Measurements from ENCODE around the gene KCNT2. TPM values are rescaled to one million over a fixed set of nuclear protein-coding genes. Genes with fewer than 3 reads are reported as not detected.

Gene KCNT2
- total and polyA plus RNA-seq, 9 of the 15 experiments (the other 6 are each of a cell fraction or from before 2014, with no cell fraction given) = 0.13 to 0.73 (median 0.28) TPM

GRCh38 chr1:196178083-196178635, 430.1 kb downstream of the KCNT2 start (continued):
- TF ChIP-seq POLR3G (IDR thresholded peaks at IDR 0.05; ENCODE audit: extremely low read depth, insufficient read length, insufficient replicate concordance) (no peak), ZNF239 (CRISPR knock-in tag; IDR thresholded peaks at IDR 0.05) (no peak), RAD51 (IDR thresholded peaks at IDR 0.05; ENCODE audit: borderline replicate concordance, low read depth) (no peak), ZBED1 (IDR thresholded peaks at IDR 0.05) (no peak), ETV1 (tag; conservative IDR thresholded peaks at IDR 0.05; ENCODE audit: low read depth) (no peak), KAT7 (CRISPR knock-in tag; IDR thresholded peaks at IDR 0.05; ENCODE audit: borderline replicate concordance) (no peak)

Small RNAs within 50 kb of the gene (microRNA-seq; reads per million reads assigned to microRNA genes)
- not detected for gene MIR4735 (ENCODE audit: borderline microRNAs expressed)

Small RNAs within 50 kb of the gene (small RNA-seq; reads per million reads assigned to genes)
- gene MIR4735 = not detected

Other genes starting within 250 kb of the KCNT2 start
- 31.6 and 31.8 TPM in 2 replicates for gene CFH, start 43.6 kb upstream of the KCNT2 start, total RNA-seq (2014; rRNA removed)
- 69.0 and 72.2 TPM in 2 replicates for gene CFH, start 43.6 kb upstream of the KCNT2 start, total RNA-seq (2014; rRNA removed; fragmentation: Illumina TruSeq; extraction: Trizol)
- 88.6 and 96.1 TPM in 2 replicates for gene CFH, start 43.6 kb upstream of the KCNT2 start, total RNA-seq (2015; rRNA removed; fragmentation: Illumina TruSeq; extraction: Trizol)
- 40.8 and 46.6 TPM in 2 replicates for gene CFH, start 43.6 kb upstream of the KCNT2 start, total RNA-seq (2021)
- 106 and 107 TPM in 2 replicates for gene CFH, start 43.6 kb upstream of the KCNT2 start, polyA plus RNA-seq (2011; rRNA removed)
- 41.6 and 48.3 TPM in 2 replicates for gene CFH, start 43.6 kb upstream of the KCNT2 start, polyA plus RNA-seq (2014; fragmentation: Illumina TruSeq; extraction: Trizol)
- gene CFH, start 43.6 kb upstream of the KCNT2 start, polyA plus RNA-seq (2014; fragmentation: Nextera tagmentation; extraction: Ambion mirVana) = 10 to 100 TPM; 45.6 to 58.8 TPM
- gene CFH, start 43.6 kb upstream of the KCNT2 start, polyA plus RNA-seq (2014; rRNA removed) = 47.0 and 50.7 TPM in 2 replicates
- gene CFHR3, start 166.4 kb upstream of the KCNT2 start, total RNA-seq (2014; rRNA removed) = 0.14 and 0.37 TPM in 2 replicates
- gene CFHR3, start 166.4 kb upstream of the KCNT2 start, total RNA-seq (2014; rRNA removed; fragmentation: Illumina TruSeq; extraction: Trizol) = 0.22 and 0.32 TPM in 2 replicates
- gene CFHR3, start 166.4 kb upstream of the KCNT2 start, total RNA-seq (2015; rRNA removed; fragmentation: Illumina TruSeq; extraction: Trizol) = 0.14 and 0.15 TPM in 2 replicates
- 0.16 and 0.47 TPM in 2 replicates for gene CFHR3, start 166.4 kb upstream of the KCNT2 start, total RNA-seq (2021)
- 0.32 and 0.39 TPM in 2 replicates for gene CFHR3, start 166.4 kb upstream of the KCNT2 start, polyA plus RNA-seq (2011; rRNA removed)
- 0.22 and 0.24 TPM in 2 replicates for gene CFHR3, start 166.4 kb upstream of the KCNT2 start, polyA plus RNA-seq (2014; fragmentation: Illumina TruSeq; extraction: Trizol)
- under 1 TPM; 0.18 to 0.25 TPM for gene CFHR3, start 166.4 kb upstream of the KCNT2 start, polyA plus RNA-seq (2014; fragmentation: Nextera tagmentation; extraction: Ambion mirVana)
- gene CFHR3, start 166.4 kb upstream of the KCNT2 start, polyA plus RNA-seq (2014; rRNA removed) = 0.28 and 1.1 TPM in 2 replicates
- gene CFHR1, start 211.3 kb upstream of the KCNT2 start, total RNA-seq (2014; rRNA removed) = not detected in 2 replicates
- 0.16 TPM in 1 of 2 replicates, not detected in the other for gene CFHR1, start 211.3 kb upstream of the KCNT2 start, total RNA-seq (2014; rRNA removed; fragmentation: Illumina TruSeq; extraction: Trizol)
- not detected in 2 replicates for gene CFHR1, start 211.3 kb upstream of the KCNT2 start, total RNA-seq (2015; rRNA removed; fragmentation: Illumina TruSeq; extraction: Trizol)
- gene CFHR1, start 211.3 kb upstream of the KCNT2 start, total RNA-seq (2021) = 0.18 TPM in 1 of 2 replicates, not detected in the other
- 0.05 TPM in 1 of 2 replicates, not detected in the other for gene CFHR1, start 211.3 kb upstream of the KCNT2 start, polyA plus RNA-seq (2011; rRNA removed)
- gene CFHR1, start 211.3 kb upstream of the KCNT2 start, polyA plus RNA-seq (2014; fragmentation: Illumina TruSeq; extraction: Trizol) = not detected in 2 replicates
- gene CFHR1, start 211.3 kb upstream of the KCNT2 start, polyA plus RNA-seq (2014; fragmentation: Nextera tagmentation; extraction: Ambion mirVana) = under 1 TPM; 0.17 to 0.29 TPM
- not detected in 2 replicates for gene CFHR1, start 211.3 kb upstream of the KCNT2 start, polyA plus RNA-seq (2014; rRNA removed)